GM12878 (cell line): ENCODE results near the gene ZPR1. TPM values are rescaled to one million over a fixed set of nuclear protein-coding genes. Genes with fewer than 3 reads are reported as not detected.

Experiments used
- ATF2 ChIP-seq: IDR thresholded peaks from 2 replicates; pipeline ENCODE4 v1.6.1; 2012; ENCODE audit warnings: low read length, inconsistent platforms
- E2F8 ChIP-seq: fragments of 450-650 bp; IDR thresholded peaks from 2 replicates; pipeline ENCODE4 v1.6.1; 2018; ENCODE audit warnings: mild to moderate bottlenecking, low read depth, moderate library complexity; ENCODE audit not compliant: partially characterized antibody
- MEF2B ChIP-seq: fragments of 450-650 bp; IDR thresholded peaks from 2 replicates; pipeline ENCODE4 v1.6.1; 2018; ENCODE audit warnings: mild to moderate bottlenecking, moderate library complexity; ENCODE audit not compliant: partially characterized antibody, poor library complexity, severe bottlenecking
- MTA3 ChIP-seq: IDR thresholded peaks from 2 replicates; pipeline ENCODE4 v1.6.1; 2012; ENCODE audit warnings: low read length, inconsistent platforms, borderline replicate concordance
- MXI1 ChIP-seq: fragments of 150-350 bp; IDR thresholded peaks from 2 replicates; pipeline ENCODE4 v1.6.1; 2011; ENCODE audit warnings: low read depth, mild to moderate bottlenecking, inconsistent platforms, low read length, improper control_type of control experiment
- NR2F1 ChIP-seq: fragments of 450-650 bp; conservative IDR thresholded peaks from 2 replicates; pipeline ENCODE4 v1.6.1; 2017; ENCODE audit warnings: mild to moderate bottlenecking
- PML ChIP-seq: IDR thresholded peaks from 2 replicates; pipeline ENCODE4 v1.6.1; 2012; ENCODE audit warnings: low read length, inconsistent platforms
- RAD51 ChIP-seq: fragments of 450-650 bp; IDR thresholded peaks from 2 replicates; pipeline ENCODE4 v1.6.1; 2016; ENCODE audit warnings: moderate library complexity, mild to moderate bottlenecking, inconsistent platforms
- SMAD5 ChIP-seq: IDR thresholded peaks from 2 replicates; pipeline ENCODE4 v1.6.1; 2016; ENCODE audit warnings: antibody characterized with exemption, low read depth
- TAF1 ChIP-seq: IDR thresholded peaks from 2 replicates; pipeline ENCODE4 v1.6.1; 2011; ENCODE audit warnings: mild to moderate bottlenecking, low read depth, low read length, borderline replicate concordance
- ZBTB33 ChIP-seq: fragments of 450-650 bp; IDR thresholded peaks from 2 replicates; pipeline ENCODE4 v1.6.1; 2017; ENCODE audit warnings: mild to moderate bottlenecking
- ZNF687 ChIP-seq: fragments of 450-650 bp; IDR thresholded peaks from 2 replicates; pipeline ENCODE4 v1.6.1; 2017; ENCODE audit warnings: mild to moderate bottlenecking, moderate library complexity
- ZZZ3 ChIP-seq: IDR thresholded peaks from 2 replicates; pipeline ENCODE4 v1.6.1; 2011; ENCODE audit warnings: low read depth; ENCODE audit not compliant: control insufficient read depth, insufficient read length
- polyA plus RNA-seq, 11 experiments: library from polyadenylated mRNA; depleted of rRNA in 4 of 11; unstranded in 6 of 11; stranded (reverse) in 5 of 11; fragments of >200 nt; fragmentation: Nextera tagmentation in 4 of 11; fragmentation: Illumina TruSeq in 1 of 11; extraction: Ambion mirVana in 4 of 11; extraction: Trizol in 1 of 11; gene quantifications; 1 replicate in 1 of 11; 2 replicates in 10 of 11; pipeline versions ENCODE4 v1.2.1 to v1.2.3, GENCODE V29; 2011 to 2016; ENCODE audit warnings: inconsistent platforms in 2 of 11, missing spikeins in 2 of 11, low read depth in 1 of 11
- total RNA-seq, 4 experiments: library from RNA; depleted of rRNA in 3 of 4; stranded (reverse); fragments of >200 nt in 3 of 4; fragmentation: Illumina TruSeq in 1 of 4; extraction: Trizol in 1 of 4; gene quantifications; 2 replicates each; pipeline versions ENCODE4 v1.2.1 to v1.2.3, GENCODE V29; 2013 to 2021

ZPR1 gene
- total and polyA plus RNA-seq, 10 of the 15 experiments (the other 5 are each of a cell fraction or from before 2014, with no cell fraction given), result 9.3 to 89.7 (median 54.7) TPM

- TF ChIP-seq E2F8 (no peak), PML (peak; percentile 24; the same call in 1 of the 2 replicates), MXI1 (peak; percentile 50; the same call in 1 of the 2 replicates), MEF2B (no peak), RAD51 (0 out of 2 replicates have a peak, but pooled peaks have one; percentile 24), MTA3 (peak; percentile 71; the same call in 1 of the 2 replicates), ZBTB33 (no peak), TAF1 (no peak), ATF2 (no peak), NR2F1 (peak; percentile 84), ZNF687 (0 out of 2 replicates have a peak, but pooled peaks have one; percentile 3), SMAD5 (no peak), ZZZ3 (no peak)
Measured at GRCh38 chr11:116773203-116774097, 14.4 kb downstream of the ZPR1 start (continued).
